IMR-90 (cell line): ENCODE data around the gene SLC1A1. TPM values are rescaled to one million over a fixed set of nuclear protein-coding genes. Genes with fewer than 3 reads are reported as not detected.

ENCODE experiments used
- ATAC-seq: fragments of 200-7000 bp; cut with Tn5 transposase; 2 replicates; pipeline ENCODE4 v1.9.1; 2020; ENCODE audit warnings: low read depth, mild to moderate bottlenecking, moderate library complexity
- BruUV-seq: library from RNA; stranded (reverse); fragments of 400-500 nt; replicated peaks from 2 replicates; lab custom pipeline; 2021; lab: Mats Ljungman, UMichigan
- CTCF ChIA-PET: fragments of 300-600 bp; formaldehyde crosslinking; extraction: SDS; loops from one replicate; lab custom pipeline; 2021; ENCODE audit warnings: antibody characterized with exemption; lab: Yijun Ruan, JAX
- POLR2A ChIA-PET: fragments of 300-600 bp; sonication (Branson Sonifier 250); formaldehyde crosslinking; loops from one replicate; lab custom pipeline; 2022; ENCODE audit warnings: antibody characterized with exemption; ENCODE audit not compliant: unreplicated experiment; lab: Charles Lee
- DNase-seq: peaks from one replicate; pipeline ENCODE4 v3.0.0; 2013
- H2AFZ ChIP-seq: replicated peaks from 2 replicates; pipeline ENCODE3; 2013; ENCODE audit warnings: low read length, mild to moderate bottlenecking; ENCODE audit not compliant: poor library complexity
- H2AK5ac ChIP-seq: 2 replicates; pipeline ENCODE4 v1.6.1; 2013; ENCODE audit warnings: low read depth, low read length, inconsistent platforms
- H2AK9ac ChIP-seq: replicated peaks from 2 replicates; pipeline ENCODE3; 2013; ENCODE audit warnings: mild to moderate bottlenecking, low read depth, low read length, moderate library complexity; ENCODE audit not compliant: poor library complexity
- H2BK120ac ChIP-seq: 2 replicates; pipeline ENCODE4 v1.6.1; 2013; ENCODE audit warnings: low read depth, low read length, inconsistent platforms
- H2BK15ac ChIP-seq: 3 replicates; pipeline ENCODE4 v1.6.1; 2013; ENCODE audit warnings: low read depth, low read length, inconsistent platforms
- H2BK20ac ChIP-seq: 2 replicates; pipeline ENCODE4 v1.6.1; 2013; ENCODE audit warnings: low read depth, mild to moderate bottlenecking, inconsistent platforms, low read length, moderate library complexity
- H2BK5ac ChIP-seq: 2 replicates; pipeline ENCODE4 v1.6.1; 2013; ENCODE audit warnings: mild to moderate bottlenecking, low read depth, low read length, inconsistent platforms; ENCODE audit not compliant: poor library complexity, severe bottlenecking
- H3K14ac ChIP-seq: replicated peaks from 2 replicates; pipeline ENCODE4 v1.6.1; 2013; ENCODE audit warnings: low read depth, low read length, inconsistent platforms
- H3K18ac ChIP-seq: 2 replicates; pipeline ENCODE4 v1.6.1; 2013; ENCODE audit warnings: low read depth, low read length, control low read depth
- H3K23ac ChIP-seq: 2 replicates; pipeline ENCODE4 v1.6.1; 2013; ENCODE audit warnings: low read depth, low read length, inconsistent platforms
- H3K27ac ChIP-seq: 2 replicates; pipeline ENCODE4 v1.5.1; 2013; ENCODE audit warnings: mild to moderate bottlenecking, control low read depth, low read length; ENCODE audit not compliant: insufficient read depth
- H3K27me3 ChIP-seq: 2 replicates; pipeline ENCODE4 v1.6.1; 2013; ENCODE audit warnings: low read length; ENCODE audit not compliant: control insufficient read depth, insufficient read depth
- H3K36me3 ChIP-seq: 2 replicates; pipeline ENCODE4 v1.6.1; 2013; ENCODE audit warnings: low read length, mixed read lengths; ENCODE audit not compliant: control insufficient read depth, insufficient read depth
- H3K4ac ChIP-seq: 2 replicates; pipeline ENCODE4 v1.6.1; 2013; ENCODE audit warnings: low read depth, low read length, inconsistent platforms
- H3K4me1 ChIP-seq: 2 replicates; pipeline ENCODE4 v1.6.1; 2013; ENCODE audit warnings: low read length, mixed read lengths; ENCODE audit not compliant: control insufficient read depth, insufficient read depth
- H3K4me2 ChIP-seq: 2 replicates; pipeline ENCODE4 v1.6.1; 2013; ENCODE audit warnings: low read depth, mild to moderate bottlenecking, control low read depth, low read length, moderate library complexity
- H3K4me3 ChIP-seq: 2 replicates; pipeline ENCODE4 v1.5.1; 2013; ENCODE audit warnings: low read depth, mild to moderate bottlenecking, control low read depth, low read length, moderate library complexity; ENCODE audit not compliant: insufficient read depth
- H3K56ac ChIP-seq: 2 replicates; pipeline ENCODE4 v1.6.1; 2013; ENCODE audit warnings: low read length, inconsistent platforms; ENCODE audit not compliant: insufficient read depth; ENCODE audit errors: extremely low read depth
- H3K79me1 ChIP-seq, 2 experiments: 2 replicates each; pipeline ENCODE4 v1.6.1; 2013; ENCODE audit warnings: low read length in 2 of 2, inconsistent platforms in 1 of 2, low read depth in 1 of 2
- H3K9ac ChIP-seq: 2 replicates; pipeline ENCODE4 v1.6.1; 2013; ENCODE audit warnings: low read depth, low read length, control low read depth
- H3K9me1 ChIP-seq: 2 replicates; pipeline ENCODE4 v1.6.1; 2013; ENCODE audit warnings: low read length, inconsistent platforms; ENCODE audit not compliant: insufficient read depth
- H3K9me3 ChIP-seq: 2 replicates; pipeline ENCODE4 v1.6.1; 2013; ENCODE audit warnings: low read length; ENCODE audit not compliant: control insufficient read depth, insufficient read depth
- H4K20me1 ChIP-seq: 2 replicates; pipeline ENCODE4 v1.6.1; 2013; ENCODE audit warnings: low read length, inconsistent platforms; ENCODE audit not compliant: insufficient read depth
- H4K5ac ChIP-seq: 2 replicates; pipeline ENCODE4 v1.6.1; 2013; ENCODE audit warnings: mild to moderate bottlenecking, low read depth, low read length, control low read depth
- H4K8ac ChIP-seq, 2 experiments: 2 replicates each; pipeline ENCODE4 v1.6.1; 2013; ENCODE audit warnings: low read depth in 2 of 2, low read length in 2 of 2, control low read depth in 1 of 2, inconsistent platforms in 1 of 2
- H4K91ac ChIP-seq: 2 replicates; pipeline ENCODE4 v1.6.1; 2013; ENCODE audit warnings: low read depth, low read length, inconsistent platforms; ENCODE audit not compliant: insufficient read depth
- BHLHE40 ChIP-seq: fragments of 150-350 bp; IDR thresholded peaks from 2 replicates; pipeline ENCODE4 v1.6.1; 2016; ENCODE audit warnings: mild to moderate bottlenecking, low read depth, low read length
- FOS ChIP-seq: fragments of 150-350 bp; IDR thresholded peaks from 2 replicates; pipeline ENCODE4 v1.6.1; 2016; ENCODE audit warnings: low read depth, low read length
- MAFK ChIP-seq: IDR thresholded peaks from 2 replicates; pipeline ENCODE4 v1.6.1; 2012; ENCODE audit warnings: low read depth, low read length, improper control_type of control experiment
- MXI1 ChIP-seq: IDR thresholded peaks from 2 replicates; pipeline ENCODE4 v1.6.1; 2012; ENCODE audit warnings: low read depth, mild to moderate bottlenecking, low read length, moderate library complexity, borderline replicate concordance
- NFE2L2 ChIP-seq: fragments of 150-350 bp; IDR thresholded peaks from 2 replicates; pipeline ENCODE4 v1.6.1; 2016; ENCODE audit warnings: low read depth, mild to moderate bottlenecking, low read length
- POLR2A ChIP-seq: IDR thresholded peaks from 2 replicates; pipeline ENCODE4 v1.6.1; 2012; ENCODE audit warnings: mild to moderate bottlenecking, low read depth, low read length
- RAD21 ChIP-seq: IDR thresholded peaks from 2 replicates; pipeline ENCODE4 v1.6.1; 2012; ENCODE audit warnings: low read length, improper control_type of control experiment
- SMC3 ChIP-seq: fragments of 150-350 bp; IDR thresholded peaks from 2 replicates; pipeline ENCODE4 v1.6.1; 2016; ENCODE audit warnings: low read depth, mild to moderate bottlenecking, antibody characterized with exemption, low read length, moderate library complexity
- WGBS, 2 experiments: methylation state at CpG; one replicate each; pipeline versions ENCODE4 v1.1.5 to v1.1.7; 2013; ENCODE audit warnings: missing lambda C conversion rate in 2 of 2; ENCODE audit not compliant: insufficient read length in 1 of 2; ENCODE audit errors: extremely low coverage in 2 of 2; 5-methylcytosine and 5-hydroxymethylcytosine counted together
- dilution Hi-C: fragments of 300-500 bp; cut with HindIII; formaldehyde crosslinking; loops from one replicate; pipeline ENCODE4 v1.14.3; 2018; ENCODE audit warnings: low sequenced_read_pairs; ENCODE audit not compliant: unreplicated experiment
- in situ Hi-C: fragments of 300-500 bp; cut with MboI; formaldehyde crosslinking; loops from 3 replicates; pipeline ENCODE4 v1.14.3; 2019; ENCODE audit warnings: low sequenced_read_pairs, inconsistent platforms, mixed read lengths
- intact Hi-C: fragments of 100-400 bp; cut with micrococcal nuclease; formaldehyde crosslinking; loops from 2 replicates; pipeline ENCODE4 v1.10.0; 2022
- polyA plus RNA-seq, 3 experiments: library from polyadenylated mRNA; depleted of rRNA; stranded (reverse); fragments of >200 nt; gene quantifications; 2 replicates each; pipeline ENCODE4 v1.2.3, GENCODE V29; 2012; ENCODE audit warnings: low replicate concordance in 1 of 3
- total RNA-seq: library from RNA; depleted of rRNA; stranded (reverse); fragments of >200 nt; gene quantifications from 2 replicates; pipeline ENCODE4 v1.2.3, GENCODE V29; 2012
- TF ChIP-seq, protein P1 (sequence below): fragments of 150-350 bp; IDR thresholded peaks from 2 replicates; pipeline ENCODE4 v1.6.1; 2017; ENCODE audit warnings: mild to moderate bottlenecking, antibody characterized with exemption, low read length, low read depth
- TF ChIP-seq, protein P2 (sequence below): conservative IDR thresholded peaks from 2 replicates; pipeline ENCODE4 v1.5.1; 2012; ENCODE audit warnings: mild to moderate bottlenecking, low read depth, low read length, improper control_type of control experiment

SLC1A1 gene
- total and polyA plus RNA-seq, 2 of the 4 experiments (the other 2 are of a cell fraction), result 2.2 to 4.1 TPM

GRCh38 chr9:4567601-4568000 lies 77.3 kb downstream of the SLC1A1 start:
- dilution Hi-C loops, result no loop called here
- Histone ChIP-seq H2AK9ac (no peak overlapping the region), H3K4me2 (no peak overlapping the region), H2AFZ (no peak overlapping the region), H3K27me3 (no peaks in the 10 kb centered on the region; the same call in 1 of the 2 replicates), H3K79me1 (no peaks in the 10 kb centered on the region), H3K36me3 (no peaks in the 10 kb centered on the region), H2BK15ac (no peak overlapping the region), H2BK20ac (no peak overlapping the region), H3K9me3 (no peaks in the 10 kb centered on the region), H2BK5ac (no peak overlapping the region), H3K4me1 (no peaks in the 10 kb centered on the region), H2BK120ac (no peak overlapping the region), H4K8ac (no peak overlapping the region), H3K4ac (no peak overlapping the region), H3K9ac (no peak overlapping the region), H3K18ac (no peak overlapping the region), H4K91ac (no peak overlapping the region), H3K14ac (no peak overlapping the region), H3K56ac (no peak overlapping the region), H3K23ac (no peak overlapping the region), H3K27ac (no peak overlapping the region), H4K5ac (no peak overlapping the region), H3K4me3 (no peak overlapping the region), H2AK5ac (no peak overlapping the region), H3K9me1 (no peaks in the 10 kb centered on the region), H4K20me1 (no peaks in the 10 kb centered on the region)
- 88% methylated on average over 4 of the region's 8 CpGs; no CpG with 5 or more reads in 1 of the 2 experiments for WGBS, 2 experiments
- intact Hi-C loops, result no loop called here
- ChIA-PET CTCF (no interaction called here), POLR2A (no interaction called here)
- DNase-seq, result no peak
- in situ Hi-C loops, result no loop called here
- BruUV-seq, result no TSS peak
- TF ChIP-seq MAFK (no peak), BHLHE40 (no peak), MXI1 (no peak), SMC3 (no peak), RAD21 (no peak), NFE2L2 (no peak), FOS (no peak), POLR2A (no peak)
- TF ChIP-seq, protein P1, sequence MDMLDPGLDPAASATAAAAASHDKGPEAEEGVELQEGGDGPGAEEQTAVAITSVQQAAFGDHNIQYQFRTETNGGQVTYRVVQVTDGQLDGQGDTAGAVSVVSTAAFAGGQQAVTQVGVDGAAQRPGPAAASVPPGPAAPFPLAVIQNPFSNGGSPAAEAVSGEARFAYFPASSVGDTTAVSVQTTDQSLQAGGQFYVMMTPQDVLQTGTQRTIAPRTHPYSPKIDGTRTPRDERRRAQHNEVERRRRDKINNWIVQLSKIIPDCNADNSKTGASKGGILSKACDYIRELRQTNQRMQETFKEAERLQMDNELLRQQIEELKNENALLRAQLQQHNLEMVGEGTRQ, result no peak
- TF ChIP-seq, protein P2, sequence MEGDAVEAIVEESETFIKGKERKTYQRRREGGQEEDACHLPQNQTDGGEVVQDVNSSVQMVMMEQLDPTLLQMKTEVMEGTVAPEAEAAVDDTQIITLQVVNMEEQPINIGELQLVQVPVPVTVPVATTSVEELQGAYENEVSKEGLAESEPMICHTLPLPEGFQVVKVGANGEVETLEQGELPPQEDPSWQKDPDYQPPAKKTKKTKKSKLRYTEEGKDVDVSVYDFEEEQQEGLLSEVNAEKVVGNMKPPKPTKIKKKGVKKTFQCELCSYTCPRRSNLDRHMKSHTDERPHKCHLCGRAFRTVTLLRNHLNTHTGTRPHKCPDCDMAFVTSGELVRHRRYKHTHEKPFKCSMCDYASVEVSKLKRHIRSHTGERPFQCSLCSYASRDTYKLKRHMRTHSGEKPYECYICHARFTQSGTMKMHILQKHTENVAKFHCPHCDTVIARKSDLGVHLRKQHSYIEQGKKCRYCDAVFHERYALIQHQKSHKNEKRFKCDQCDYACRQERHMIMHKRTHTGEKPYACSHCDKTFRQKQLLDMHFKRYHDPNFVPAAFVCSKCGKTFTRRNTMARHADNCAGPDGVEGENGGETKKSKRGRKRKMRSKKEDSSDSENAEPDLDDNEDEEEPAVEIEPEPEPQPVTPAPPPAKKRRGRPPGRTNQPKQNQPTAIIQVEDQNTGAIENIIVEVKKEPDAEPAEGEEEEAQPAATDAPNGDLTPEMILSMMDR, result no peak
- no peak for ATAC-seq
